Mesenchymal stem cell (in vitro differentiated cells and primary cell): ENCODE measurements around the gene RPS15A. TPM values are rescaled to one million over a fixed set of nuclear protein-coding genes. Genes with fewer than 3 reads are reported as not detected.

Source experiments
- DNase-seq: peaks from one replicate; pipeline ENCODE4 v3.0.0-alpha.2; 2013
- H2AFZ ChIP-seq: one replicate; pipeline ENCODE4 v1.6.1; 2013; ENCODE audit warnings: low read depth, mild to moderate bottlenecking, control low read depth, inconsistent platforms, low read length, moderate library complexity
- H2AK5ac ChIP-seq: 2 replicates; pipeline ENCODE4 v1.6.1; 2013; ENCODE audit warnings: low read length, moderate library complexity, mild to moderate bottlenecking, inconsistent platforms; ENCODE audit not compliant: severe bottlenecking
- H2BK120ac ChIP-seq: one replicate; pipeline ENCODE4 v1.6.1; 2013; ENCODE audit warnings: low read depth, mild to moderate bottlenecking, inconsistent platforms, low read length, moderate library complexity
- H2BK12ac ChIP-seq, 2 experiments: one replicate each; pipeline ENCODE4 v1.6.1; 2013; ENCODE audit warnings: inconsistent platforms in 2 of 2, low read length in 2 of 2, mild to moderate bottlenecking in 2 of 2, moderate library complexity in 2 of 2, control low read depth in 1 of 2
- H2BK15ac ChIP-seq: one replicate; pipeline ENCODE4 v1.6.1; 2013; ENCODE audit warnings: mild to moderate bottlenecking, low read depth, inconsistent platforms; ENCODE audit not compliant: poor library complexity, severe bottlenecking
- H2BK5ac ChIP-seq: 2 replicates; pipeline ENCODE4 v1.6.1; 2013; ENCODE audit warnings: low read depth, mild to moderate bottlenecking, low read length, control low read depth, inconsistent platforms; ENCODE audit not compliant: poor library complexity, severe bottlenecking
- H3K14ac ChIP-seq, 2 experiments: one replicate each; pipeline ENCODE4 v1.6.1; 2013; ENCODE audit warnings: inconsistent platforms in 2 of 2, low read length in 2 of 2, control low read depth in 1 of 2, mild to moderate bottlenecking in 1 of 2, moderate library complexity in 1 of 2
- H3K18ac ChIP-seq, 2 experiments: one replicate each; pipeline ENCODE4 v1.6.1; 2013; ENCODE audit warnings: inconsistent platforms in 2 of 2, low read length in 2 of 2, control low read depth in 1 of 2, low read depth in 1 of 2, mild to moderate bottlenecking in 1 of 2
- H3K23ac ChIP-seq, 2 experiments: one replicate each; pipeline ENCODE4 v1.6.1; 2013; ENCODE audit warnings: inconsistent platforms in 2 of 2, low read length in 2 of 2, mild to moderate bottlenecking in 2 of 2, moderate library complexity in 2 of 2, control low read depth in 1 of 2
- H3K27ac ChIP-seq: 2 replicates; pipeline ENCODE4 v1.5.1; 2013; ENCODE audit warnings: mild to moderate bottlenecking, moderate library complexity, low read length, control low read depth, inconsistent platforms; ENCODE audit not compliant: poor library complexity, severe bottlenecking
- H3K27me3 ChIP-seq, 2 experiments: 2 replicates each; pipeline versions ENCODE4 v1.6.1 to v1.7.0; 2013; ENCODE audit warnings: low read length in 2 of 2, mild to moderate bottlenecking in 2 of 2, moderate library complexity in 2 of 2, control low read depth in 1 of 2, inconsistent platforms in 1 of 2; ENCODE audit not compliant: control insufficient read depth in 1 of 2, insufficient read depth in 1 of 2
- H3K36me3 ChIP-seq, 2 experiments: 2 replicates each; pipeline versions ENCODE4 v1.6.1 to v1.7.0; 2013; ENCODE audit warnings: low read length in 2 of 2, control low read depth in 1 of 2, inconsistent platforms in 1 of 2, low read depth in 1 of 2, mild to moderate bottlenecking in 1 of 2; ENCODE audit not compliant: insufficient read depth in 2 of 2, control insufficient read depth in 1 of 2
- H3K4ac ChIP-seq, 2 experiments: one replicate each; pipeline ENCODE4 v1.6.1; 2013; ENCODE audit warnings: inconsistent platforms in 2 of 2, low read length in 2 of 2, mild to moderate bottlenecking in 2 of 2, moderate library complexity in 2 of 2, control low read depth in 1 of 2, low read depth in 1 of 2
- H3K4me1 ChIP-seq: 2 replicates; pipeline ENCODE4 v1.6.1; 2013; ENCODE audit warnings: low read depth, low read length, control low read depth; ENCODE audit not compliant: control insufficient read depth, insufficient read depth
- H3K4me2 ChIP-seq: 2 replicates; pipeline ENCODE4 v1.6.1; 2013; ENCODE audit warnings: low read length, mild to moderate bottlenecking, inconsistent platforms; ENCODE audit not compliant: poor library complexity, severe bottlenecking
- H3K4me3 ChIP-seq, 2 experiments: 2 replicates each; pipeline versions ENCODE4 v1.5.1 to v1.7.0; 2013; ENCODE audit warnings: low read length in 2 of 2, mild to moderate bottlenecking in 2 of 2, control low read depth in 1 of 2, low read depth in 1 of 2; ENCODE audit not compliant: insufficient read depth in 1 of 2
- H3K79me1 ChIP-seq: replicated peaks from 2 replicates; pipeline ENCODE4 v1.6.1; 2013; ENCODE audit warnings: mild to moderate bottlenecking, control low read depth, low read length, inconsistent platforms; ENCODE audit not compliant: poor library complexity, severe bottlenecking
- H3K9ac ChIP-seq: 2 replicates; pipeline ENCODE4 v1.7.0; 2013; ENCODE audit warnings: mild to moderate bottlenecking, low read length, moderate library complexity
- H3K9me3 ChIP-seq: 2 replicates; pipeline ENCODE4 v1.7.0; 2013; ENCODE audit warnings: mild to moderate bottlenecking, low read length; ENCODE audit not compliant: control insufficient read depth
- H4K8ac ChIP-seq: one replicate; pipeline ENCODE4 v1.6.1; 2013; ENCODE audit warnings: inconsistent platforms, mild to moderate bottlenecking, low read length, moderate library complexity
- H4K91ac ChIP-seq: one replicate; pipeline ENCODE4 v1.6.1; 2013; ENCODE audit warnings: mild to moderate bottlenecking, low read length, inconsistent platforms
- WGBS: methylation state at CpG from one replicate; pipeline ENCODE4 v1.1.7; 2013; ENCODE audit warnings: mixed read lengths; 5-methylcytosine and 5-hydroxymethylcytosine counted together
- polyA plus RNA-seq, 2 experiments: library from polyadenylated mRNA; stranded (reverse); fragments of 200-250 nt; gene quantifications; one replicate each; pipeline ENCODE4 v1.2.3, GENCODE V29; 2013

The RPS15A gene
- 4,200 TPM for polyA plus RNA-seq (2013, experiment 1 of 2)
- polyA plus RNA-seq (2013, experiment 2 of 2), result 3,956 TPM

- H3K9me3 ChIP-seq, result no peaks in the 10 kb centered on the region
- WGBS, result 5% methylated on average over 60 of the region's 60 CpGs
- H2AK5ac ChIP-seq, result peak within 1 kb of the TSS; percentile 54
- H3K4ac ChIP-seq, result peak within 1 kb of the TSS; percentile 96 to 98
- H3K4me1 ChIP-seq, result peaks cover 11% of the 10 kb centered on the region
- H3K4me3 ChIP-seq, result peak within 1 kb of the TSS; percentile 80 to 88
- peak; percentile 98 for DNase-seq
- peak within 1 kb of the TSS; percentile 88 for H4K91ac ChIP-seq
- peak within 1 kb of the TSS; percentile 90 for H3K27ac ChIP-seq
- peaks cover 36 to 77% of the 10 kb centered on the region in 2 experiments for H3K36me3 ChIP-seq
- no peak within 1 kb of the TSS for H2BK12ac ChIP-seq
- no peaks in the 10 kb centered on the region for H3K27me3 ChIP-seq
- H3K4me2 ChIP-seq, result peak within 1 kb of the TSS; percentile 71
- H2BK5ac ChIP-seq, result peak within 1 kb of the TSS; percentile 48
- H2BK15ac ChIP-seq, result peak within 1 kb of the TSS; percentile 96
- peak within 1 kb of the TSS in 1 of 2 experiments; percentile 97 for H3K14ac ChIP-seq
- peak within 1 kb of the TSS; percentile 80 for H2BK120ac ChIP-seq
- peak within 1 kb of the TSS; percentile 14 to 64 for H3K23ac ChIP-seq
- H4K8ac ChIP-seq, result peak within 1 kb of the TSS; percentile 98
- peak within 1 kb of the TSS; percentile 74 for H2AFZ ChIP-seq
- H3K18ac ChIP-seq, result peak within 1 kb of the TSS; percentile 83 to 99
- peak within 1 kb of the TSS; percentile 93 for H3K9ac ChIP-seq
- H3K79me1 ChIP-seq, result peaks cover 4% of the 10 kb centered on the region
Measured at GRCh38 chr16:18789850-18790706, at the start of gene RPS15A. TSS of gene RPS15A (minus strand) at chr16:18790334. CDS start at chr16:18789113, 1,221 bp downstream.

- H2AK5ac ChIP-seq, result no peak overlapping the region
- no peak overlapping the region for H3K27ac ChIP-seq
- H3K36me3 ChIP-seq, result peaks cover 36 to 94% of the 10 kb centered on the region in 2 experiments
- no peak overlapping the region for H3K4me2 ChIP-seq
- H2BK12ac ChIP-seq, result no peak overlapping the region
- peaks cover 25% of the 10 kb centered on the region for H3K79me1 ChIP-seq
- no peak overlapping the region for H4K91ac ChIP-seq
- H3K18ac ChIP-seq, result no peak overlapping the region
- no peak overlapping the region for H4K8ac ChIP-seq
- H3K23ac ChIP-seq, result no peak overlapping the region
- H2BK15ac ChIP-seq, result no peak overlapping the region
- no peak overlapping the region for H3K4me3 ChIP-seq
- no peaks in the 10 kb centered on the region for H3K4me1 ChIP-seq
- H2AFZ ChIP-seq, result no peak overlapping the region
- H3K27me3 ChIP-seq, result no peaks in the 10 kb centered on the region
- 97% methylated on average over 5 of the region's 6 CpGs for WGBS
- no peaks in the 10 kb centered on the region for H3K9me3 ChIP-seq
- no peak overlapping the region for H2BK5ac ChIP-seq
- H3K14ac ChIP-seq, result no peak overlapping the region
- H3K9ac ChIP-seq, result no peak overlapping the region
- no peak overlapping the region for H2BK120ac ChIP-seq
- H3K4ac ChIP-seq, result no peak overlapping the region
- DNase-seq, result no peak
Measured at GRCh38 chr16:18839555-18839954, 49.4 kb upstream of the RPS15A start.

GRCh38 chr16:18836702-18837101 lies 46.6 kb upstream of the RPS15A start:
- Histone ChIP-seq H3K18ac (no peak overlapping the region), H2BK15ac (no peak overlapping the region)

GRCh38 chr16:18834864-18835263 lies 44.7 kb upstream of the RPS15A start:
- 95% methylated on average over 3 of the region's 4 CpGs for WGBS
- no peak overlapping the region for H2AK5ac ChIP-seq
- H3K9me3 ChIP-seq, result no peaks in the 10 kb centered on the region
- H4K8ac ChIP-seq, result no peak overlapping the region
- no peak overlapping the region for H3K4me2 ChIP-seq
- H2BK5ac ChIP-seq, result no peak overlapping the region
- DNase-seq, result no peak
- H2BK120ac ChIP-seq, result no peak overlapping the region
- H3K9ac ChIP-seq, result no peak overlapping the region
- peaks cover 19% of the 10 kb centered on the region for H3K79me1 ChIP-seq
- no peak overlapping the region for H3K27ac ChIP-seq
- no peak overlapping the region for H3K23ac ChIP-seq
- no peak overlapping the region for H4K91ac ChIP-seq
- H2BK15ac ChIP-seq, result no peak overlapping the region
- no peaks in the 10 kb centered on the region for H3K27me3 ChIP-seq
- H3K18ac ChIP-seq, result no peak overlapping the region
- no peaks in the 10 kb centered on the region for H3K4me1 ChIP-seq
- no peak overlapping the region for H3K14ac ChIP-seq
- H3K36me3 ChIP-seq, result peaks cover 33 to 97% of the 10 kb centered on the region in 2 experiments
- H3K4me3 ChIP-seq, result no peak overlapping the region
- H2AFZ ChIP-seq, result no peak overlapping the region
- no peak overlapping the region for H2BK12ac ChIP-seq
- H3K4ac ChIP-seq, result no peak overlapping the region

More at GRCh38 chr16:18836702-18837101, 46.6 kb upstream of the RPS15A start:
- no peak for DNase-seq
- Histone ChIP-seq H3K27ac (no peak overlapping the region), H3K4me1 (no peaks in the 10 kb centered on the region), H2AFZ (no peak overlapping the region), H2BK120ac (no peak overlapping the region), H3K27me3 (no peaks in the 10 kb centered on the region), H3K23ac (no peak overlapping the region), H3K4ac (no peak overlapping the region), H3K79me1 (peaks cover 25% of the 10 kb centered on the region), H2BK12ac (no peak overlapping the region), H2AK5ac (no peak overlapping the region), H4K8ac (no peak overlapping the region), H3K9me3 (no peaks in the 10 kb centered on the region), H2BK5ac (no peak overlapping the region), H3K4me2 (no peak overlapping the region), H3K4me3 (no peak overlapping the region), H3K36me3 (peaks cover 38 to 99% of the 10 kb centered on the region in 2 experiments), H3K14ac (no peak overlapping the region), H3K9ac (no peak overlapping the region), H4K91ac (no peak overlapping the region)
